NCI-H1092 (cell line): ENCODE results near the gene SCUBE1.
"Not testable (repeated sequence)": the region's sequence is repeated elsewhere in the genome, so short reads cannot be mapped to it uniquely, and the experiment has no call there.

Experiments
- DNase-seq: peaks from one replicate; lab custom pipeline; 2025; lab: John Stamatoyannopoulos, UW

The SCUBE1 gene

GRCh38 chr22:43301866-43302265 lies 41.3 kb downstream of the SCUBE1 start:
- DNase-seq = no peak

- no peak for DNase-seq
Measured at GRCh38 chr22:43300891-43301676, 42.1 kb downstream of the SCUBE1 start.

DNA sequence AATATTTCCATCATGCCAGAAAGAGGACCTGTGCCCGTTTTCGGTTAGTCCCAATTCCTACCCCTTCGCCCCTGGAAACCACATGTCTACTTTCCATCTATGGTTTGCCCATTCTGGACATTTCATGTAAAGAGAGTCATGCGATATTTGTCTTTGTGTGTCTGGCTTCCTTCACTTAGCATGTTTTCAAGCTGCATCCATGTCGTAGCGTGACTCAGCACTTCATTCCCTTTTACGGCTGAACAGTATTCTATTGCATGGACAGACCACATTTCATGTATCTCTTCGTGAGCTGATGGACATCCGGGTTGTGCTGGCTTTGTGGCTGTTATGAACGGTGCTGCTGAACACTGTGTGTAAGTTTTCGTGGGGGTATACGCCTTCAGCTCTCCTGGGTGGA lies 43.4 kb downstream of the SCUBE1 start:
- DNase-seq = no peak

GRCh38 chr22:43298062-43298801 lies 44.9 kb downstream of the SCUBE1 start:
- DNase-seq = no peak

GRCh38 chr22:43297270-43298061 lies 45.7 kb downstream of the SCUBE1 start:
- no peak for DNase-seq

- DNase-seq = no peak
Measured at GRCh38 chr22:43296276-43296902, 46.8 kb downstream of the SCUBE1 start.

DNA sequence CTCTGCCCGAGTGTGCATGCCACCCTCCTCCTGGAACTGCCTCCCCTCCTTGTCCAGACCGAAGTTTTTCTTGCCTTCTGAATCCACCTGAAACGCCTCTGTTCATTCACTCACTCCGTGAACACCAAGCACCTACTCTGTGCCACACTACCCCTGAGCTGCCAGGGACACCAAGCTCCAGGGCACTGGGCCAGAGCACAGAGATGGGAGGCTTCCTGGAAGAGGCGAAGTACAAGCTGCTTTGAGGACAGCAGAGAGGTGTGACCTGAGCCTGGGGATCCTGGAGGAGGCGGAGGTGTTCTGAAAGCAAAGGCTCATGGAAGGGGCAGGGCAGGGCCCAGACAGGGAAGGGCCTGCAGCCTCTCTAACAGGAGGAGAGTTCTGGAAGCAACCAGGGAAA lies 47.5 kb downstream of the SCUBE1 start:
- no peak for DNase-seq

- DNase-seq = no peak
Measured at GRCh38 chr22:43295173-43295572, 48.0 kb downstream of the SCUBE1 start.

- no peak for DNase-seq
Measured at GRCh38 chr22:43293655-43294392, 49.3 kb downstream of the SCUBE1 start.

DNA sequence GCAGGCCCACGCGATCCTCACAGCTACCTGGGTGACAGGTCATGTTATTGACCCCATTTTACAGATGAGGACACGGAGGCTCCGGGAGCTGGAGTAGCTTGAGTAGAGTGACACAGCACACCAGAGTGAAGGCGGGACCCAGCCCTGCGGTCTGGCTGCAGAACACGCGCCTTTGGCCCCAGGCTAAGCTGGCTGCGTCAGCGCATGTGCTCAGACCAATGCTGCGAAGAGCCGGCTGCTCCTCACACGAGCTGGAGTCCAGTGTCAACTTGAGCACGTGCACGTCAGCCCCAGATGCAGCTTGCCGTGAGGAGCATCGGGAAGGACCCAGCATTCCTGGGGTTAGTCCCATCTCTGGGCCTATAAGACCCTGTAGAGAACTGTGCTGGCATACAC lies 49.9 kb downstream of the SCUBE1 start:
- DNase-seq = no peak

- no peak for DNase-seq
Measured at GRCh38 chr22:43292630-43293018, 50.5 kb downstream of the SCUBE1 start.

DNA sequence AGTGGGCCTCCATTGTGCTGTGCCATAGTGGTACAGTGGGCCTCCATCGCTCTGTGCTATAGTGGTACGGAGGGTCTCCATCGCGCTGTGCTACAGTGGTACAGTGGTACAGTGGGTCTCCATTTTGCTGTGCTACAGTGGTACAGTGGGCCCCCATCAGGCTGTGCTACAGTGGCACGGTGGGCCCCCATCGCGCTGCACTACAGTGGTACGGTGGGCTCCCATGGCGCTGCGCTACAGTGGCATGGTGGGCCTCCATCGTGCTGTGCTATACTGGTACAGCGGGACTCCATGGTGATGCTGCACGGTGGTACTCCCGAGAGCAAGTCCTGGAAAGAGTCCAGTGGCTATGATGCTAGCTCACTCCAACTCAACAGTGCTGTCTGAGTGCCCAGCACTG lies 51.8 kb downstream of the SCUBE1 start:
- no peak for DNase-seq

DNA sequence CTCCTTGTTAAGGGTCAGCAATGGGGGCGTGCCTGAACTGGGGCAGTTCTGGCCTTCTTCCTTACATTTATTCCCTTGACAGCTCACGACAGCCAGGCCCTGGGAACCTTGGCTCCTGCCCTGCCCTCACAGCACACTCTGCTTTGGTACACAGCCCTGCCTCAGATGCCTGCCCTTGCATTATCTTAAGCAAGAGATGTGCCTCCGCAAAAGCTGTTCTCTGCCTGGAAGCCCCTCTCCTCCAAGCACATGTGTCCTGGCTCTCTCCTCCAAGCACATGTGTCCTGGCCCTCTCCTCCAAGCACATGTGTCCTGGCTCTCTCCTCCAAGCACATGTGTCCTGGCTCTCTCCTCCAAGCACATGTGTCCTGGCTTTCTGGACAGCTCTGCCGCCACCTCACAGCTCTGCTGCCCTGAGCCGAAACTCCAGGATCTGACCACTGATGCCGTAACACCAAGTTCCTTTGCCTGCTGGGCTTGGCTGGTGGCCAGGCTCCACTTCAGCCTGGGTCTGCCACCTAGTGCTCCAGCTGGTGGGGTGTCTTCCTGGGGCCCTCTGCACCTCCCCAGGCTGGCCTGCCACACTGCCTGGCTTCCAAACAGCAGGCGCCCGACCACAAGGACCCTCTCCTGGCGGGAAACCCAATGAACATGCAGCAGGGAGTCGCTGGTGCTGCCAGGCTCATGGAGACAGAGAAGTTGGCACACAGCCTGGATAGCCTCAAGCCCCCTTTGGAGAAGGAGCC lies 53.0 kb downstream of the SCUBE1 start:
- DNase-seq = peak; percentile 55

GRCh38 chr22:43289531-43289963 lies 53.6 kb downstream of the SCUBE1 start:
- DNase-seq = no peak

DNA sequence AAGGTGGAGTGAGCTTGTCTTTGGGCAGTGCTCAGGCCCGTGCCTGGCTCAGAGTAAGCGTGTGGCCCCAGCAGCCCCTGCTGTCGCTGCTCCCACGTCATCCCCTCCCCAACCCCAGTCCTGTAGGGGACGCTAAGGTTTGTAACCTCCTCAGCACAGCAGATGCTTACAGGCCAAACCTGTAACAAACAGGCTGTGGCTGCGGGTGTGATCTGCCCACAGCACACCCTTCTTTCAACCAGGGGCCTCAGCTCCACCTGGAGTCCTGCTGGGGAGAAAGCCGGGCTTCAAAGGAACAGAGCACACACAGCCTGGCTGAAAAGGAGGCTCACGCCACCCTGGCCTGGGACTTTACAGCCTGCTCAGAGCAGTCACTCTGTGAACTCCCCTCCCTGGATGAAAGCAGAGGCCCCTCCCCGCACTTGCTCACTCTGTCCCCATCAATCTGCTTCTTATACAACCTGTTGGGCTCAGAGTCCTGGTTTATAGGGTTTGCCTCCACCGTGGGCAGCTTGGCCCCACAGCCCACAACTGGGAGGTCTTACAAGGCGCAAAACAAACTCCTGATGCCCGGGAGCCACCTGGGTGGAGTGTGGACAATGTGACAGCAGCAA lies 54.3 kb downstream of the SCUBE1 start:
- no peak for DNase-seq

DNA sequence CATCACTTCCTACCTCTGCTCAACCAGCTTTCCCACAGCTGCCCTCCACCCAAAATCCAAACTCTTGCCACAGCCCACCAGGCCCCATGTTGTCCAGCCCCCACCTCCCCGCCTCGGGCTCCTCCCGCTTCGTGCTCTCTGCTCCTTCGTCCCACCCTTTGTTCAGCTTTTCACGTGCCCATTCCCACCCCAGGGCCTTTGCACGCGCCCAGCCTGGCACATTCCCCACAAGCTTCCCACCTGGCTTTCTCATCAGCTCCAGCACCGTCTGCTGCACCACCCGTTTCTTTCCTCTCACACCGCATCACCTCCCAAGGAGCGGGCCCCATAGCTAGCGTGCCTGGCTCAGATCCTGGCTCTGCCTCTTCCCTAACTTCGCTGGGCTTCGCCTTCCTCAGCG lies 54.8 kb downstream of the SCUBE1 start:
- no peak for DNase-seq

DNA sequence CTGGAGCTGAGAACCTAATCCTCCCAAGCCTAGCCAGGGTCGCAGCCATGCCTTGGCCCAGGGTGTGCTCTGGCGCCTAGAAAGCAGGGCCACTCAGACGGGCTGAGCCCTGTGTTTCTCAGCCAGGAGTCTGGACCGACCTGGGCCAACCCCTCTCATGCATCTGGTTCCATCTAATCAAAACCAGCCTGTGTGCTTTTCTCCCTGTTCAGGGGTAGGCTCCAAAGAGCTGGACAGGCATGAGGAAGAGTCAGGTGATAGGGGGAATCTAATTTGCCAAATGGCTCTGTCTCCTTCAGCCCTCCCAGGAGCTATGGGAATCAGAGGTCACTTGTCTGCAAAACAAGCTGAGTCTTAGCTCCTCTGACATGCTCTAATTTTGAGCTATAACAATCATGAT lies 55.7 kb downstream of the SCUBE1 start:
- DNase-seq = no peak

- DNase-seq = no peak
Measured at GRCh38 chr22:43281394-43281793, 61.8 kb downstream of the SCUBE1 start.

- not testable (repeated sequence) for DNase-seq
Measured at GRCh38 chr22:43280523-43280886, 62.7 kb downstream of the SCUBE1 start.

DNA sequence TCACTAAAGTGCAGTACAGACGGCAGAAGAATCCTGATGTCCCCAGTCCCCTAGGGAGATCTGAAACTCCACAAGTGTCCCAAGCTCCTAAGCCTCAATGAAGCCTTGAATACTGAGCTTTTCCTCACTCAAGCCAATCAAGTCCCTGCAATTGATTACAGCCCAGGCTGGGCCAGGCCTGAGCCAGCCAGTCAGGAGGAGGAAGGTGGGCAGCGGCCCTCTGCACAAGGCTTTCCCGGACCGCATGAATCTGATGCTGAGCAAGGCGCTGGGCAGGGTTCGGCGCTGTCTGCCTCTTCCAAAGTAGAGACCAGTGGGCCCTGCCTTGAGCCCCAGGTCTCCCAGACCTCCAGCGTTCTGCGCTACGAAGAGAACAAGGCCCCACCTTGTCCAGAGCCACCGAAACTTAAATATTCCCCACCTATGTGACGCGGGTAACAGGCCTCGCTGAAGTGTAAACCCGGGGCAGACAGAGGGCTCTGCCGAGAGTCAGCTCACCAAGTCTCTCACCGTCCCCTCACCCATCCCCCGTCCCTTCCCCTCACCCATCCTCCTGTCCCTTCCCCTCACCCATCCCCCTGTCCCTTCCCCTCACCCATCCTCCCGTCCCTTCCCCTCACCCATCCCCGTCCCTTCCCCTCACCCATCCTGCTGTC lies 63.2 kb downstream of the SCUBE1 start:
- DNase-seq = no peak
